ENCODE data around the gene PICK1. TPM values are rescaled to one million over a fixed set of nuclear protein-coding genes. Genes with fewer than 3 reads are reported as not detected.
A peak's percentile ranks its signal among the peaks of the same experiment; 100 is the strongest.

The PICK1 gene
- total and polyA plus RNA-seq, 2 of the 13 experiments (the other 11 are each of a cell fraction or from before 2014, with no cell fraction given) = 19.3 to 25.3 TPM

- no TSS peak for BruUV-seq (replicated peaks)
- H2AFZ ChIP-seq (ENCODE audit: low read length) = no peak overlapping the region
- ChIA-PET POLR2A (no interaction called here), CTCF (ENCODE audit: low intra/inter-chr PET ratio, low total read pairs) (no interaction called here)
- H3K27me3 ChIP-seq (ENCODE audit: control insufficient read depth in 1 of 2, insufficient read depth in 2 of 2, low read length in 2 of 2) = no peaks in the 10 kb centered on the region
- no peak overlapping the region for H3K4me3 ChIP-seq (replicated peaks in 1 of 3; ENCODE audit: insufficient read depth in 1 of 3, low read depth in 2 of 3, low read length in 3 of 3)
- in situ Hi-C loops (cut with HindIII; ENCODE audit: extremely low pct_ligation_motif_present, low pct_unique_long_range_greater_than_20kb) (no loop called here), intact Hi-C loops (cut with micrococcal nuclease; ENCODE audit: unreplicated experiment) (no loop called here)
- WGBS (ENCODE audit: low lambda C conversion rate) = 95% methylated on average over 7 of the region's 22 CpGs
- H3K4me1 ChIP-seq (ENCODE audit: insufficient read depth, low read length) = 0 out of 2 replicates have a peak, but pooled peaks cover 5% of the 10 kb centered on the region
- no peak overlapping the region for H3K4me2 ChIP-seq (ENCODE audit: low read depth, low read length)
- no peaks in the 10 kb centered on the region for H3K9me3 ChIP-seq (ENCODE audit: low read length)
- TF ChIP-seq CTCF (CRISPR knock-in tag; IDR thresholded peaks at IDR 0.05) (0 out of 2 replicates have a peak, but pooled peaks have one; percentile 8), DPF2 (CRISPR knock-in tag; IDR thresholded peaks at IDR 0.05; ENCODE audit: borderline replicate concordance, low read depth) (no peak), RORA (CRISPR knock-in tag; IDR thresholded peaks at IDR 0.05) (no peak), ZBTB10 (CRISPR knock-in tag; IDR thresholded peaks at IDR 0.05; ENCODE audit: borderline replicate concordance) (no peak), GLMP (CRISPR knock-in tag; IDR thresholded peaks at IDR 0.05; ENCODE audit: borderline replicate concordance) (no peak), ZFP36L1 (CRISPR knock-in tag; IDR thresholded peaks at IDR 0.05) (no peak)
- ATAC-seq = no peak
- no peak overlapping the region for H3K9ac ChIP-seq (ENCODE audit: insufficient read depth, low read depth, low read length)
- no peak overlapping the region for H3K27ac ChIP-seq (ENCODE audit: extremely low read length, insufficient read depth, low read length)
- no peak for DNase-seq (ENCODE audit: low spot score)
- H3K79me2 ChIP-seq (ENCODE audit: insufficient read depth, low read length) = no peaks in the 10 kb centered on the region
- peaks cover 15 to 27% of the 10 kb centered on the region in 2 experiments for H3K36me3 ChIP-seq (replicated peaks in 1 of 2; ENCODE audit: control insufficient read depth in 1 of 2, insufficient read depth in 2 of 2, low read length in 2 of 2)
- no peak for FAIRE-seq
- no peaks in the 10 kb centered on the region for H4K20me1 ChIP-seq (ENCODE audit: insufficient read depth, low read length)
These were observed 14.5 kb downstream of the PICK1 start for GRCh38 chr22:38071421-38072321.

Measured in HepG2 (cell line).